Astrocyte (in vitro differentiated cells and primary cell): ENCODE data around the gene CAND2.

Experiments
- EZH2 ChIP-seq: IDR thresholded peaks from 2 replicates; pipeline ENCODE4 v1.6.1; 2012; ENCODE audit warnings: mild to moderate bottlenecking, low read length, inconsistent platforms; ENCODE audit not compliant: insufficient read depth
- TF ChIP-seq, protein P1 (sequence below): IDR thresholded peaks from 2 replicates; pipeline ENCODE4 v1.5.1; 2011; ENCODE audit warnings: low read depth, mild to moderate bottlenecking, inconsistent platforms, low read length, moderate library complexity; ENCODE audit not compliant: insufficient read depth

DNA sequence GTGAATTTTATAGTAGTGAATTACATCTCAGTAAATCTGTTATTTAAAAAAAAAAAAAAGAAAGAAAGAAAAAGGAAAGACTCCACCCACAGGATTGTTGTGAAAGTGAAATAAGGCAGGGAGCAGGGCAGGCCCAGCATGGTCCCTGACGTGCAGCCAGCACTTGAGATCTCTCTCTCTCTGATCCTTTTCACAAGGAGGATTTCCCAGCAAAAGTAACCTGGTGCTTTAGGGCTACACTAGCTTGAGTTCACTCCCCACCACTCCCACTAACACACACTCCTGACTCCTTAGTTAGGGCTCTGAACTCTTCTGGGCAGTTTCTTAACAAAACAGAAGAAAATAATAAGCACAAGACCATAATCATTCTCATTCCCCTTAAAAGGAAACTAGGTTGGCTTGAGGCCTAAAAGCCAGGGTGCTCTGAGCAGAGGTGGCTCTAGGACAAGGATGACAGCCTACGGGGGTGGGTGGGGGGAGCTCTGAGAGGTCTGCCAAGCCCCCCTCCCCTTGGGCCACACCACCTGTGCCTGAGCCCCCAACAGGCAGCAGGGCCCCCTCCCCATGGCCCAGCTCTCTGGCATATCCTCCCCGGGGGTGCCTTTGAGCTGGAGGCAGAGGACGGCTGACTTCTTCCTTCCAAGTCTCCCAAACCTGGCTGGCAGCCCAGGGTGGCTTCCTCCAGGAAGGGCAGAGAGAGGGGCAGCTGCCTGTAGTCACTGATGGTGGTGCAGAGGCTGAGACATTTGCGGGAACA lies 38.3 kb upstream of the CAND2 start:
- TF ChIP-seq, protein P1, sequence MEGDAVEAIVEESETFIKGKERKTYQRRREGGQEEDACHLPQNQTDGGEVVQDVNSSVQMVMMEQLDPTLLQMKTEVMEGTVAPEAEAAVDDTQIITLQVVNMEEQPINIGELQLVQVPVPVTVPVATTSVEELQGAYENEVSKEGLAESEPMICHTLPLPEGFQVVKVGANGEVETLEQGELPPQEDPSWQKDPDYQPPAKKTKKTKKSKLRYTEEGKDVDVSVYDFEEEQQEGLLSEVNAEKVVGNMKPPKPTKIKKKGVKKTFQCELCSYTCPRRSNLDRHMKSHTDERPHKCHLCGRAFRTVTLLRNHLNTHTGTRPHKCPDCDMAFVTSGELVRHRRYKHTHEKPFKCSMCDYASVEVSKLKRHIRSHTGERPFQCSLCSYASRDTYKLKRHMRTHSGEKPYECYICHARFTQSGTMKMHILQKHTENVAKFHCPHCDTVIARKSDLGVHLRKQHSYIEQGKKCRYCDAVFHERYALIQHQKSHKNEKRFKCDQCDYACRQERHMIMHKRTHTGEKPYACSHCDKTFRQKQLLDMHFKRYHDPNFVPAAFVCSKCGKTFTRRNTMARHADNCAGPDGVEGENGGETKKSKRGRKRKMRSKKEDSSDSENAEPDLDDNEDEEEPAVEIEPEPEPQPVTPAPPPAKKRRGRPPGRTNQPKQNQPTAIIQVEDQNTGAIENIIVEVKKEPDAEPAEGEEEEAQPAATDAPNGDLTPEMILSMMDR, result no peak
- TF ChIP-seq EZH2, result no peak
